Measurements from ENCODE around the gene MEI4.

The MEI4 gene

DNA sequence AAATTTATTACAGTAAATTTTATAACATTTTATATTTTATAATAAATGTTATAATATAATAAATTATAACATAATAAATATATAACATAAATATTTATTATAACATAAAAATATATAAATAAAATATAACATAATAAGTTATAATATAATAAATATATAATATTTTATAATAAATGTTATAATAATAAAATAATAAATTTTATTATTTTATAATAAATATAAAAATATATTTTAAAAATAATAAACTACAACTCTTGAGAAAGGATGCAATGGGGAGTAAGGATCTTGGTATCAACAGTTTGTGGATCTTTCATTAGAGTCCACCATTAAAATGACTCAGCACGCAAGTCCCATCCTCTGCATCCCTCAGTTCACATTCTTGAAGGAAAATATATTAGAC lies 312.6 kb downstream of the MEI4 start:
- no peak for DNase-seq (ENCODE audit: low read depth)

DNA sequence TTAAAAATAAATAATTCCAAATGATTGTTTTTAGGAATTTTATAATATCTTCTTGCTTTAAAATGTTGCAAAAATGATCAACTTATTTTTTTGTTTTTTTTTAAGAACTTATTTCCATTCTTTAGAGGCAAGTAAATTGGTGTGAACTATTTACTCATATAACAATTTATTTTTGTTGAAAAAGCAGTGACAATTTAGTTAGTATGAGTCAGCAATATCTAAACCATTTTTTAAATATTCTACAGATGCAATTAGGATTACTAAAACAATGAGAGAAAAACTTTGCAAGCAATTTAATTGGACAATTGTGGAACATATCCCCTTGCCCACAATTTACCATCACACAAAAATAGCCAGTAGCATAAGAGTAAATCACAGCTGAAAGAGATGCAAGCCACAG lies 319.5 kb downstream of the MEI4 start:
- no peak for DNase-seq (ENCODE audit: low read depth)
